Fibroblast of lung (primary cell): ENCODE data around the gene RIMS3. TPM values are rescaled to one million over a fixed set of nuclear protein-coding genes. Genes with fewer than 3 reads are reported as not detected.
A peak's percentile ranks its signal among the peaks of the same experiment; 100 is the strongest.
"Not testable (repeated sequence)": the region's sequence is repeated elsewhere in the genome, so short reads cannot be mapped to it uniquely, and the experiment has no call there.

Source experiments
- DNase-seq, 2 donors: peaks; one replicate each; pipeline versions ENCODE4 v3.0.0 to v3.0.0-alpha.2; 2010; ENCODE audit warnings: low read depth in 2 of 2
- H2AFZ ChIP-seq: 2 replicates; pipeline ENCODE4 v1.5.1; 2012; ENCODE audit warnings: low read length, control low read depth, inconsistent platforms
- H3K27ac ChIP-seq: 2 replicates; pipeline ENCODE4 v1.5.1; 2011; ENCODE audit warnings: low read length, control low read depth; ENCODE audit not compliant: insufficient read depth
- H3K27me3 ChIP-seq: 2 replicates; pipeline ENCODE4 v1.5.1; 2011; ENCODE audit warnings: mild to moderate bottlenecking, low read length; ENCODE audit not compliant: control insufficient read depth, insufficient read depth
- H3K36me3 ChIP-seq: 2 replicates; pipeline ENCODE4 v1.5.1; 2011; ENCODE audit warnings: low read length; ENCODE audit not compliant: control insufficient read depth, insufficient read depth
- H3K4me1 ChIP-seq: 2 replicates; pipeline ENCODE4 v1.5.1; 2011; ENCODE audit warnings: low read length; ENCODE audit not compliant: control insufficient read depth, insufficient read depth; ENCODE audit errors: extremely low read depth
- H3K4me2 ChIP-seq: 2 replicates; pipeline ENCODE4 v1.5.1; 2011; ENCODE audit warnings: low read length, control low read depth; ENCODE audit not compliant: insufficient read depth; ENCODE audit errors: extremely low read depth
- H3K4me3 ChIP-seq, 4 experiments: fragments of 200-600 bp in 1 of 4; sonication (generic) in 1 of 4; replicated peaks in 1 of 4; 2 replicates each; pipeline ENCODE4 v1.5.1; 2011 to 2016; ENCODE audit warnings: low read length in 4 of 4, low read depth in 3 of 4, mild to moderate bottlenecking in 3 of 4, control low read depth in 2 of 4, inconsistent platforms in 1 of 4, mixed read lengths in 1 of 4; ENCODE audit not compliant: insufficient read depth in 1 of 4; ENCODE audit errors: control extremely low read depth in 1 of 4
- H3K79me2 ChIP-seq: 2 replicates; pipeline ENCODE4 v1.5.1; 2012; ENCODE audit warnings: mild to moderate bottlenecking, low read length, inconsistent platforms; ENCODE audit not compliant: control insufficient read depth, insufficient read depth
- H3K9ac ChIP-seq: 2 replicates; pipeline ENCODE4 v1.5.1; 2011; ENCODE audit warnings: mild to moderate bottlenecking, low read length, control low read depth; ENCODE audit not compliant: insufficient read depth
- H3K9me3 ChIP-seq: 2 replicates; pipeline ENCODE4 v1.5.1; 2012; ENCODE audit warnings: low read depth, low read length; ENCODE audit not compliant: control insufficient read depth, insufficient read depth
- H4K20me1 ChIP-seq: 2 replicates; pipeline ENCODE4 v1.5.1; 2011; ENCODE audit warnings: low read length; ENCODE audit not compliant: control insufficient read depth, insufficient read depth; ENCODE audit errors: extremely low read depth
- EZH2 ChIP-seq: IDR thresholded peaks from 2 replicates; pipeline ENCODE4 v1.5.1; 2012; ENCODE audit warnings: low read length, control low read depth, mild to moderate bottlenecking; ENCODE audit errors: missing control alignments
- polyA plus RNA-seq, 2 donors: library from polyadenylated mRNA; depleted of rRNA in 1 of 2; stranded (reverse) in 1 of 2; unstranded in 1 of 2; fragments of >200 nt; gene quantifications; 2 replicates each; pipeline ENCODE4 v1.2.1, GENCODE V29; 2011 to 2012; ENCODE audit warnings: missing spikeins in 1 of 2
- total RNA-seq: library from RNA; depleted of rRNA; stranded (reverse); fragments of >200 nt; gene quantifications from 2 replicates; pipeline ENCODE4 v1.2.1, GENCODE V29; 2014
- TF ChIP-seq, protein P1 (sequence below), 2 donors: IDR thresholded peaks in 1 of 2; conservative IDR thresholded peaks in 1 of 2; 1 replicate in 1 of 2; 2 replicates in 1 of 2; pipeline ENCODE4 v1.5.1; 2011 to 2012; ENCODE audit warnings: low read length in 2 of 2, control low read depth in 1 of 2, inconsistent platforms in 1 of 2, low read depth in 1 of 2, mild to moderate bottlenecking in 1 of 2

RIMS3 gene
- total and polyA plus RNA-seq, 2 donors (not counting 1 experiment from before 2014, with no cell fraction given): 0.11 to 0.33 TPM

DNA sequence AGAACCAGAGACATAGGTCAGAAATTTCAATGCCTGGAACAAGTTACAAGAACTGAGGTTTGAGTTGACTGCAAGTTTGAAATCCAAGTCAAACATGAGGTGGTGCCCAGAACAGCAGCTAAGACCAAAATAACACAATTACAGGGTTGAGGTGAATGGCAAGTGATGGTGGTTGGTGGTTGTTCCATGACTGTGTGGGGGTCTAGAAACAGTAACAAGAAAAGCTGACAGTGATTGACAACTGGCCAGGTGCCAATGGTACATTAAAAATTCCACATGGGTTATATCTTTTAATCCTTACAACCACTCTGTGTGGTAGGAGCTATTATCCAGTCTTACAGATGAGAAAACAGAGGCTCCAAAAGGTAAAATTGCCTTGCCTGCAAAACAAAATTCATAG lies 32.0 kb downstream of the RIMS3 start:
- Histone ChIP-seq H3K79me2 (no peaks in the 10 kb centered on the region), H3K4me2 (no peak overlapping the region), H4K20me1 (no peaks in the 10 kb centered on the region), H3K36me3 (no peaks in the 10 kb centered on the region), H3K27me3 (no peaks in the 10 kb centered on the region), H3K4me1 (no peaks in the 10 kb centered on the region), H3K27ac (no peak overlapping the region), H3K9me3 (no peaks in the 10 kb centered on the region), H3K9ac (no peak overlapping the region), H3K4me3 (no peak overlapping the region), H2AFZ (no peak overlapping the region)
- DNase-seq: no peak
- TF ChIP-seq EZH2: no peak
- TF ChIP-seq, protein P1, sequence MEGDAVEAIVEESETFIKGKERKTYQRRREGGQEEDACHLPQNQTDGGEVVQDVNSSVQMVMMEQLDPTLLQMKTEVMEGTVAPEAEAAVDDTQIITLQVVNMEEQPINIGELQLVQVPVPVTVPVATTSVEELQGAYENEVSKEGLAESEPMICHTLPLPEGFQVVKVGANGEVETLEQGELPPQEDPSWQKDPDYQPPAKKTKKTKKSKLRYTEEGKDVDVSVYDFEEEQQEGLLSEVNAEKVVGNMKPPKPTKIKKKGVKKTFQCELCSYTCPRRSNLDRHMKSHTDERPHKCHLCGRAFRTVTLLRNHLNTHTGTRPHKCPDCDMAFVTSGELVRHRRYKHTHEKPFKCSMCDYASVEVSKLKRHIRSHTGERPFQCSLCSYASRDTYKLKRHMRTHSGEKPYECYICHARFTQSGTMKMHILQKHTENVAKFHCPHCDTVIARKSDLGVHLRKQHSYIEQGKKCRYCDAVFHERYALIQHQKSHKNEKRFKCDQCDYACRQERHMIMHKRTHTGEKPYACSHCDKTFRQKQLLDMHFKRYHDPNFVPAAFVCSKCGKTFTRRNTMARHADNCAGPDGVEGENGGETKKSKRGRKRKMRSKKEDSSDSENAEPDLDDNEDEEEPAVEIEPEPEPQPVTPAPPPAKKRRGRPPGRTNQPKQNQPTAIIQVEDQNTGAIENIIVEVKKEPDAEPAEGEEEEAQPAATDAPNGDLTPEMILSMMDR (conservative IDR thresholded peaks at IDR 0.05 in 1 of 2, IDR thresholded peaks at IDR 0.05 in 1 of 2; ENCODE audit: low read depth in 1 of 2, low read length in 2 of 2): no peak

DNA sequence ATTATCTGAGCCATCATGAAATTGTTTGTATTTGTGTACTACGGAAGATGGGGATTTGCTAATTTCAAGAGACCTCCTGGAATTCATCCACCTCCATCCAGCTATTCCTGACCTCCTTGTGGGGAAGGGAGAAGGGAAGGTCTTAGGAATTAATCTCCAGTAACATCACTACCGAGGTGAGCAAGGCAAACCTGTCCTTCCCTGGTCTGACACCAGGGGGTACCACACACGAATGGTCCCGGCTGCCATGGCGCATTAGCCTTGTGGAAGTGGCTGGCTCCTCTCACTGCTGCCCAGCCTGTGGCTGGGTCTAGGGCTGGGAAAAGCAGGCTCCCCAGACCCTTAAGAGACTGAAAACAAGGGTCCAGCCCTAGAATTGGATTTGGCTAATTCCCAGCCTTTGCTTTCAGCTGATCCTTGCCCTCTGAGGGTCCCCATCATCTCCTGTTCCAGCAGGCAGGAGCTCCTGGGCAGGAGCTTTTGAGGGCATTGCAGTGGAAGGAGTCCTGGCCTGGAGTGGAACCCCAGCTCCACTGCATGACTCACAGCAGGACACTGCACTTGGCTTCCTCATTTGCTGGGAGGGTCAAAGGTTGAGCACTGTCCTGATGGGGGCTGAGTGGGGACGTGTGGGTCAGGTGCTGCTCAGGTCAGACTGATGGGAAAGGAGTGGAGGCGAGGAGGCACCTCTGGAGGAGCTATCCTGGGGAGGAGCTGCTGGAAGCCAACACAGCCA lies 34.8 kb downstream of the RIMS3 start:
- TF ChIP-seq, protein P1 (conservative IDR thresholded peaks at IDR 0.05 in 1 of 2, IDR thresholded peaks at IDR 0.05 in 1 of 2; ENCODE audit: low read depth in 1 of 2, low read length in 2 of 2): peak; percentile 30 to 50
- TF ChIP-seq EZH2: no peak
- no peak overlapping the region for H2AFZ ChIP-seq
- H3K79me2 ChIP-seq: no peaks in the 10 kb centered on the region
- no peaks in the 10 kb centered on the region for H3K36me3 ChIP-seq
- no peak overlapping the region for H3K4me2 ChIP-seq
- no peaks in the 10 kb centered on the region for H3K4me1 ChIP-seq
- H3K4me3 ChIP-seq: no peak overlapping the region
- H3K27me3 ChIP-seq: no peaks in the 10 kb centered on the region
- no peak overlapping the region for H3K27ac ChIP-seq
- no peaks in the 10 kb centered on the region for H3K9me3 ChIP-seq
- H3K9ac ChIP-seq: no peak overlapping the region
- no peaks in the 10 kb centered on the region for H4K20me1 ChIP-seq
- DNase-seq: peak in 1 of 2 donors; percentile 16

DNA sequence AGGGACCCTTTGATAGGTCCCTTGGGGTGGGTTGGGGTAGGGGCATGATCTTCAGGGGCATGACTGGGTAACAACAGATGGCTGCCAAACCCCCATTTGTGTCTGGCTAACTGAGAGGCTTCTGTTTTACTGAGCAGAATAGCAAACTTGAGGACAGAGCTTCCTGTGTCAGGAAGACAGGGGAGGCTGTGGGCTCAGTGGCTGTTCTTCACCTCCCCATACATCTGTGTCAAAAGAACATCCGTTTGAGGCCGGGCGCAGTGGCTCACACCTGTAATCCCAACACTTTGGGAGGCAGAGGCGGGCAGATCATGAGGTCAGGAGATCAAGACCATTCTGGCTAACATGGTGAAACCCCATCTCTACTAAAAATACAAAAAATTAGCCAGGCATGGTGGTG lies 35.9 kb downstream of the RIMS3 start:
- H3K4me2 ChIP-seq, H2AFZ ChIP-seq, DNase-seq, H4K20me1 ChIP-seq, H3K36me3 ChIP-seq, H3K27ac ChIP-seq, H3K4me1 ChIP-seq, H3K79me2 ChIP-seq, H3K27me3 ChIP-seq, H3K9ac ChIP-seq, H3K4me3 ChIP-seq, H3K9me3 ChIP-seq: not testable (repeated sequence)
